Daoy (cell line): Measurements from ENCODE around the gene MRPS24. TPM values are rescaled to one million over a fixed set of nuclear protein-coding genes. Genes with fewer than 3 reads are reported as not detected.
"Not testable (repeated sequence)": the region's sequence is repeated elsewhere in the genome, so short reads cannot be mapped to it uniquely, and the experiment has no call there.

Experiments used
- DNase-seq: peaks from one replicate; pipeline ENCODE4 v3.0.0-alpha.2; 2015; ENCODE audit warnings: low read depth
- total RNA-seq: library from RNA; depleted of rRNA; stranded (reverse); fragments of >200 nt; shearing (Covaris generic); gene quantifications from 2 replicates; pipeline ENCODE4 v1.2.3, GENCODE V29; 2014; rRNA removed

MRPS24 gene
- total RNA-seq, 1 experiment from 2014 or later, result 268 TPM

- DNase-seq, result no peak
Observed at GRCh38 chr7:43838201-43838658, 31.1 kb downstream of the MRPS24 start.

- DNase-seq, result peak; percentile 65
Observed at GRCh38 chr7:43834463-43835251, 34.7 kb downstream of the MRPS24 start.

- DNase-seq, result not testable (repeated sequence)
Observed at GRCh38 chr7:43830917-43831316, 38.4 kb downstream of the MRPS24 start.

- DNase-seq, result peak; percentile 31
Observed at GRCh38 chr7:43825391-43825808, 43.9 kb downstream of the MRPS24 start.

GRCh38 chr7:43824963-43825362 lies 44.4 kb downstream of the MRPS24 start:
- DNase-seq, result no peak

- DNase-seq, result not testable (repeated sequence)
Observed at GRCh38 chr7:43824513-43824912, 44.8 kb downstream of the MRPS24 start.

- no peak for DNase-seq
Observed at GRCh38 chr7:43823941-43824340, 45.4 kb downstream of the MRPS24 start.

- DNase-seq, result not testable (repeated sequence)
Observed at GRCh38 chr7:43823425-43823824, 45.9 kb downstream of the MRPS24 start.

Other genes starting within 250 kb of the MRPS24 start
- 137 and 162 TPM in 2 replicates for gene COA1, start 140.0 kb downstream of the MRPS24 start, total RNA-seq
- 53.5 and 63.1 TPM in 2 replicates for gene BLVRA, start 110.8 kb downstream of the MRPS24 start, total RNA-seq
- 46.2 and 55.7 TPM in 2 replicates for gene URGCP, start 37.1 kb upstream of the MRPS24 start, total RNA-seq
- gene UBE2D4, start 56.9 kb upstream of the MRPS24 start, total RNA-seq, result 39.8 and 46.2 TPM in 2 replicates
- not detected in 2 replicates for gene SPDYE1, start 128.4 kb upstream of the MRPS24 start, total RNA-seq
- gene DBNL, start 175.2 kb upstream of the MRPS24 start, total RNA-seq, result 183 and 191 TPM in 2 replicates
- gene PGAM2, start 196.1 kb upstream of the MRPS24 start, total RNA-seq, result 0.39 TPM in 1 of 2 replicates, not detected in the other
- gene POLM, start 213.0 kb upstream of the MRPS24 start, total RNA-seq, result 16.2 and 24.1 TPM in 2 replicates
- gene AEBP1, start 234.8 kb upstream of the MRPS24 start, total RNA-seq, result not detected in 2 replicates